Mammary epithelial cell (primary cell): ENCODE data around the gene PFN2.

Source experiments
- CTCF ChIP-seq, 2 donors: IDR thresholded peaks in 1 of 2; conservative IDR thresholded peaks in 1 of 2; 2 replicates each; pipeline ENCODE4 v1.5.1; 2011 to 2012; ENCODE audit warnings: inconsistent platforms in 2 of 2, low read length in 2 of 2, mild to moderate bottlenecking in 2 of 2, control low read depth in 1 of 2, low read depth in 1 of 2; ENCODE audit not compliant: insufficient read depth in 1 of 2; ENCODE audit errors: extremely low read depth in 1 of 2
- EZH2 ChIP-seq: IDR thresholded peaks from 2 replicates; pipeline ENCODE4 v1.6.1; 2012; ENCODE audit warnings: low read length, inconsistent platforms, borderline replicate concordance

- TF ChIP-seq CTCF (conservative IDR thresholded peaks at IDR 0.05 in 1 of 2, IDR thresholded peaks at IDR 0.05 in 1 of 2; ENCODE audit: extremely low read depth in 1 of 2, insufficient read depth in 1 of 2, low read depth in 1 of 2, low read length in 2 of 2) (peak in 1 of 2 donors; percentile 21), EZH2 (no peak)
Measured at GRCh38 chr3:149969110-149969939, 1.4 kb downstream of the PFN2 start.
